Keratinocyte (primary cell): Measurements from ENCODE around the gene COX8A. TPM values are rescaled to one million over a fixed set of nuclear protein-coding genes. Genes with fewer than 3 reads are reported as not detected.

Experiments used
- DNase-seq: peaks from one replicate; pipeline ENCODE4 v3.0.0-alpha.2; 2011; ENCODE audit warnings: low read depth, missing footprints, low spot score
- FAIRE-seq: peaks from 2 replicates; lab custom pipeline; 2011; peaks lifted over from hg19 to GRCh38; lab: Jason Lieb, UNC
- H2AFZ ChIP-seq: 2 replicates; pipeline ENCODE4 v1.6.0; 2012; ENCODE audit warnings: low read length, control low read depth, inconsistent platforms; ENCODE audit not compliant: control insufficient read depth
- H3K27ac ChIP-seq: 2 replicates; pipeline ENCODE4 v1.5.1; 2011; ENCODE audit warnings: low read length; ENCODE audit not compliant: control insufficient read depth, insufficient read depth
- H3K27me3 ChIP-seq: 3 replicates; pipeline ENCODE4 v1.6.0; 2011; ENCODE audit warnings: low read length; ENCODE audit not compliant: control insufficient read depth, insufficient read depth; ENCODE audit errors: extremely low read depth
- H3K36me3 ChIP-seq, 2 experiments: 2 replicates in 1 of 2; 3 replicates in 1 of 2; pipeline ENCODE4 v1.5.1; 2011; ENCODE audit warnings: low read length in 2 of 2, mild to moderate bottlenecking in 1 of 2; ENCODE audit not compliant: control insufficient read depth in 2 of 2, insufficient read depth in 2 of 2; ENCODE audit errors: extremely low read depth in 1 of 2
- H3K4me1 ChIP-seq: 3 replicates; pipeline ENCODE4 v1.5.1; 2011; ENCODE audit warnings: low read length; ENCODE audit not compliant: control insufficient read depth, insufficient read depth; ENCODE audit errors: extremely low read depth
- H3K4me2 ChIP-seq: 3 replicates; pipeline ENCODE4 v1.6.0; 2011; ENCODE audit warnings: low read depth, low read length; ENCODE audit not compliant: control insufficient read depth, insufficient read depth; ENCODE audit errors: extremely low read depth
- H3K4me3 ChIP-seq, 3 experiments: fragments of 200-600 bp in 1 of 3; sonication (generic) in 1 of 3; 2 replicates in 2 of 3; 3 replicates in 1 of 3; pipeline ENCODE4 v1.5.1; 2011 to 2016; ENCODE audit warnings: low read length in 3 of 3, mild to moderate bottlenecking in 3 of 3, control low read depth in 2 of 3, inconsistent platforms in 1 of 3, low read depth in 1 of 3, mixed read lengths in 1 of 3, mixed run types in 1 of 3, moderate library complexity in 1 of 3; ENCODE audit not compliant: control insufficient read depth in 2 of 3, insufficient read depth in 2 of 3; ENCODE audit errors: extremely low read depth in 1 of 3
- H3K79me2 ChIP-seq: 2 replicates; pipeline ENCODE4 v1.6.0; 2012; ENCODE audit warnings: low read length; ENCODE audit not compliant: control insufficient read depth, insufficient read depth
- H3K9ac ChIP-seq: 3 replicates; pipeline ENCODE4 v1.6.0; 2011; ENCODE audit warnings: low read length; ENCODE audit not compliant: control insufficient read depth, insufficient read depth; ENCODE audit errors: extremely low read depth
- H3K9me1 ChIP-seq: 3 replicates; pipeline ENCODE4 v1.6.0; 2011; ENCODE audit warnings: low read length; ENCODE audit not compliant: control insufficient read depth, insufficient read depth; ENCODE audit errors: extremely low read depth
- H3K9me3 ChIP-seq: 2 replicates; pipeline ENCODE4 v1.5.1; 2012; ENCODE audit warnings: low read depth, low read length; ENCODE audit not compliant: control insufficient read depth
- H4K20me1 ChIP-seq: 3 replicates; pipeline ENCODE4 v1.6.0; 2011; ENCODE audit warnings: low read length; ENCODE audit not compliant: control insufficient read depth, insufficient read depth; ENCODE audit errors: extremely low read depth
- EZH2 ChIP-seq: IDR thresholded peaks from one replicate; pipeline ENCODE4 v1.6.1; 2012; ENCODE audit warnings: inconsistent platforms, mild to moderate bottlenecking, low read length, moderate library complexity
- dilution Hi-C: fragments of 300-500 bp; cut with MboI; formaldehyde crosslinking; loops from one replicate; pipeline ENCODE4 v1.7.0; 2020; ENCODE audit warnings: low sequenced_read_pairs; ENCODE audit not compliant: extremely low pct_ligation_motif_present
- polyA plus RNA-seq, 5 experiments: library from polyadenylated mRNA; depleted of rRNA in 3 of 5; stranded (reverse) in 3 of 5; stranded (forward) in 1 of 5; unstranded in 1 of 5; fragments of >200 nt; gene quantifications; 1 replicate in 1 of 5; 2 replicates in 3 of 5; 3 replicates in 1 of 5; pipeline versions ENCODE4 v1.2.1 to v1.2.3, GENCODE V29; 2011 to 2012; ENCODE audit warnings: missing spikeins in 2 of 5, low read depth in 1 of 5, low replicate concordance in 1 of 5
- TF ChIP-seq, protein P1 (sequence below), 3 experiments: IDR thresholded peaks in 1 of 3; conservative IDR thresholded peaks in 1 of 3; optimal IDR thresholded peaks in 1 of 3; 2 replicates in 2 of 3; 3 replicates in 1 of 3; pipeline versions ENCODE3 to v1.5.1; 2011; ENCODE audit warnings: low read length in 3 of 3, mild to moderate bottlenecking in 3 of 3, moderate library complexity in 2 of 3, control low read depth in 1 of 3, inconsistent platforms in 1 of 3; ENCODE audit not compliant: insufficient read depth in 2 of 3; ENCODE audit errors: extremely low read depth in 1 of 3

Gene COX8A
- polyA plus RNA-seq, 1 donor (not counting 4 experiments of a cell fraction or from before 2014, with no cell fraction given): 159 TPM

DNA sequence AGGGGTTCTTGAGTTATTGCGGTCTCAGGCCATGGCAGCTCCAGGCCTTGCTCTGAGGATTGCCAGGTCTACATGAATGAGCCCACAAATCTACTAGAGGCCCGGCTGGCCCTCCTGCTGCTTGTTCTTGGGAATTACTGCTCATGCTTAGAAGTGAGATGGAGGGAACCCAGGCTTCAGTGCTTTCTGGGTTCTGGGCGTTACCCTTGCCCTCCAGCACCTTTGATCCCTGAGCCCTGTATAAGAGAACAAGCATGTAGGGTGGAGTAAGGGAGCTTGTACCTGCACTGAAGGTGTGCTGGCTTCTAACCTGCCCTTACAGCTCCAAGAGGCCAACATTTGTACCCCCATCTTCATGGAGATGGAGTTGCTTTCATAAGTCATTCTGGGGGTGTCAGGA lies 31.6 kb upstream of the COX8A start:
- Histone ChIP-seq H4K20me1 (no peaks in the 10 kb centered on the region), H3K4me3 (no peak overlapping the region), H3K4me2 (no peak overlapping the region), H3K4me1 (peaks cover 15% of the 10 kb centered on the region), H3K9ac (no peak overlapping the region), H3K79me2 (peaks cover 50% of the 10 kb centered on the region), H3K36me3 (peaks cover 6 to 12% of the 10 kb centered on the region in 2 experiments), H3K27ac (no peak overlapping the region), H2AFZ (no peak overlapping the region), H3K9me3 (no peaks in the 10 kb centered on the region), H3K9me1 (no peaks in the 10 kb centered on the region), H3K27me3 (no peaks in the 10 kb centered on the region)
- DNase-seq (no peak), FAIRE-seq (no peak)
- TF ChIP-seq, protein P1, sequence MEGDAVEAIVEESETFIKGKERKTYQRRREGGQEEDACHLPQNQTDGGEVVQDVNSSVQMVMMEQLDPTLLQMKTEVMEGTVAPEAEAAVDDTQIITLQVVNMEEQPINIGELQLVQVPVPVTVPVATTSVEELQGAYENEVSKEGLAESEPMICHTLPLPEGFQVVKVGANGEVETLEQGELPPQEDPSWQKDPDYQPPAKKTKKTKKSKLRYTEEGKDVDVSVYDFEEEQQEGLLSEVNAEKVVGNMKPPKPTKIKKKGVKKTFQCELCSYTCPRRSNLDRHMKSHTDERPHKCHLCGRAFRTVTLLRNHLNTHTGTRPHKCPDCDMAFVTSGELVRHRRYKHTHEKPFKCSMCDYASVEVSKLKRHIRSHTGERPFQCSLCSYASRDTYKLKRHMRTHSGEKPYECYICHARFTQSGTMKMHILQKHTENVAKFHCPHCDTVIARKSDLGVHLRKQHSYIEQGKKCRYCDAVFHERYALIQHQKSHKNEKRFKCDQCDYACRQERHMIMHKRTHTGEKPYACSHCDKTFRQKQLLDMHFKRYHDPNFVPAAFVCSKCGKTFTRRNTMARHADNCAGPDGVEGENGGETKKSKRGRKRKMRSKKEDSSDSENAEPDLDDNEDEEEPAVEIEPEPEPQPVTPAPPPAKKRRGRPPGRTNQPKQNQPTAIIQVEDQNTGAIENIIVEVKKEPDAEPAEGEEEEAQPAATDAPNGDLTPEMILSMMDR (optimal IDR thresholded peaks at IDR 0.05 in 1 of 3, IDR thresholded peaks at IDR 0.05 in 1 of 3, conservative IDR thresholded peaks at IDR 0.05 in 1 of 3; ENCODE audit: extremely low read depth in 1 of 3, insufficient read depth in 2 of 3, low read length in 3 of 3): no peak
- TF ChIP-seq EZH2: no peak
- dilution Hi-C loops: no loop called here

DNA sequence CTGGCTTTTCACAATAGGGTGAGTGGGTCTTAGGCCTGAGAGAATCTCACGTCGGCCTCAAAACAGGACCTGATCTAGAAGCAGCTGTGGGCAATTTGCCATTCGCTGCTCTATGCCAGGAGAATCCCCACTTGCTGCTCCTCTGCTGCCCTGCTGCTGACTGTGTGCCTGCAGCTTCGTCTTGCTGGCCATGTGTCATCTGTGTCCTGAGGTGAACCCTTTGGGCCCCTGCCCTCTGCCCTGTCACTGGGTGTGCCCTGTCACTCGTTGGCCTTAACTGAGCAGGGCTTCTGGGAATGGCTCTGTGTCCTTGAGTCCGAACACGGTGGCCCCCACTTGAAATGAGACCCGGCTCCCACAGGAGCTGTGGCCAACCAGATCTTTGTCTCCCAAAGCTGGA lies 29.4 kb upstream of the COX8A start:
- Histone ChIP-seq H3K27ac (no peak overlapping the region), H3K36me3 (peaks cover 6 to 12% of the 10 kb centered on the region in 2 experiments), H3K9ac (no peak overlapping the region), H4K20me1 (no peaks in the 10 kb centered on the region), H3K4me1 (peaks cover 7% of the 10 kb centered on the region), H3K9me1 (no peaks in the 10 kb centered on the region), H3K4me2 (no peak overlapping the region), H3K4me3 (no peak overlapping the region), H3K27me3 (no peaks in the 10 kb centered on the region), H2AFZ (no peak overlapping the region), H3K79me2 (peaks cover 38% of the 10 kb centered on the region), H3K9me3 (no peaks in the 10 kb centered on the region)
- dilution Hi-C loops: no loop called here
- TF ChIP-seq EZH2: no peak
- TF ChIP-seq, protein P1 (optimal IDR thresholded peaks at IDR 0.05 in 1 of 3, IDR thresholded peaks at IDR 0.05 in 1 of 3, conservative IDR thresholded peaks at IDR 0.05 in 1 of 3; ENCODE audit: extremely low read depth in 1 of 3, insufficient read depth in 2 of 3, low read length in 3 of 3): no peak
- FAIRE-seq: no peak
- no peak for DNase-seq
